HCT116 (cell line): ENCODE results near the gene ORC6.

Experiments
- ATF3 ChIP-seq: IDR thresholded peaks from 2 replicates; pipeline ENCODE4 v1.6.1; 2012
- CBX3 ChIP-seq: IDR thresholded peaks from 2 replicates; pipeline ENCODE4 v1.6.1; 2012; ENCODE audit warnings: low read depth
- CTCF ChIP-seq, 3 experiments: fragments of 200-600 bp in 1 of 3; sonication (generic) in 1 of 3; IDR thresholded peaks in 2 of 3; conservative IDR thresholded peaks in 1 of 3; 2 replicates each; pipeline ENCODE4 v1.5.1; 2012 to 2017; ENCODE audit warnings: low read depth in 2 of 3, low read length in 2 of 3, antibody characterized with exemption in 1 of 3, borderline replicate concordance in 1 of 3, control low read depth in 1 of 3, mild to moderate bottlenecking in 1 of 3, mixed read lengths in 1 of 3, mixed run types in 1 of 3, moderate library complexity in 1 of 3; ENCODE audit not compliant: insufficient read depth in 1 of 3
- EZH2 ChIP-seq: fragments of 200-600 bp; sonication (generic); IDR thresholded peaks from 2 replicates; pipeline ENCODE4 v1.6.1; 2017; ENCODE audit warnings: antibody characterized with exemption, mixed run types
- JUND ChIP-seq: IDR thresholded peaks from 2 replicates; pipeline ENCODE4 v1.6.1; 2012
- POLR2A ChIP-seq: IDR thresholded peaks from 2 replicates; pipeline ENCODE4 v1.7.0; 2011; ENCODE audit warnings: borderline replicate concordance; ENCODE audit not compliant: insufficient read depth, insufficient read length; ENCODE audit errors: extremely low read depth
- POLR2AphosphoS5 ChIP-seq: IDR thresholded peaks from 2 replicates; pipeline ENCODE4 v1.6.1; 2011; ENCODE audit warnings: mild to moderate bottlenecking, low read depth, low read length, moderate library complexity
- SRF ChIP-seq: IDR thresholded peaks from 2 replicates; pipeline ENCODE4 v1.6.1; 2012; ENCODE audit warnings: low read depth
- YY1 ChIP-seq: IDR thresholded peaks from 2 replicates; pipeline ENCODE4 v1.6.1; 2011; ENCODE audit warnings: low read length, low read depth, moderate library complexity, mild to moderate bottlenecking; ENCODE audit not compliant: insufficient replicate concordance; ENCODE audit errors: extremely low read depth
- ZBTB33 ChIP-seq: IDR thresholded peaks from 2 replicates; pipeline ENCODE4 v1.6.1; 2011; ENCODE audit warnings: mild to moderate bottlenecking, low read length, moderate library complexity; ENCODE audit not compliant: insufficient replicate concordance; ENCODE audit errors: extremely low read depth
- ZFX ChIP-seq: fragments of 450-650 bp; IDR thresholded peaks from 2 replicates; pipeline ENCODE4 v1.6.1; 2017

GRCh38 chr16:46712911-46713310, 23.5 kb downstream of the ORC6 start:
- TF ChIP-seq POLR2A: no peak
- no peak for TF ChIP-seq CBX3
- no peak for TF ChIP-seq ZBTB33
- TF ChIP-seq CTCF (IDR thresholded peaks at IDR 0.05 in 2 of 3, conservative IDR thresholded peaks at IDR 0.05 in 1 of 3; ENCODE audit: borderline replicate concordance in 1 of 3, insufficient read depth in 1 of 3, low read depth in 2 of 3, low read length in 2 of 3): no peak
- TF ChIP-seq YY1: no peak
- TF ChIP-seq POLR2AphosphoS5: no peak
- no peak for TF ChIP-seq JUND
- no peak for TF ChIP-seq ZFX
- no peak for TF ChIP-seq EZH2
- TF ChIP-seq SRF: no peak
- no peak for TF ChIP-seq ATF3
